Mesothelial cell of epicardium (in vitro differentiated cells): Measurements from ENCODE around the gene SPATC1L. TPM values are rescaled to one million over a fixed set of nuclear protein-coding genes. Genes with fewer than 3 reads are reported as not detected.

Source experiments
- DNase-seq, 2 experiments: peaks; one replicate each; pipeline ENCODE4 v3.0.0; 2021; ENCODE audit warnings: low spot score in 2 of 2; ENCODE audit not compliant: unreplicated experiment in 2 of 2
- H3K27ac Mint-ChIP-seq: 2 replicates; pipeline ENCODE4 v1.8.0; 2021; ENCODE audit warnings: mixed read lengths
- H3K27me3 Mint-ChIP-seq: 2 replicates; pipeline ENCODE4 v1.8.0; 2021; ENCODE audit warnings: low read depth, mixed read lengths
- H3K36me3 Mint-ChIP-seq: 2 replicates; pipeline ENCODE4 v1.8.0; 2021; ENCODE audit warnings: mixed read lengths
- H3K4me1 Mint-ChIP-seq: 2 replicates; pipeline ENCODE4 v1.8.0; 2021; ENCODE audit warnings: mixed read lengths
- H3K4me3 Mint-ChIP-seq: 2 replicates; pipeline ENCODE4 v1.8.0; 2021; ENCODE audit warnings: mild to moderate bottlenecking, moderate library complexity, mixed read lengths
- H3K9me3 Mint-ChIP-seq: 2 replicates; pipeline ENCODE4 v1.8.0; 2021; ENCODE audit warnings: mixed read lengths
- total RNA-seq: library from RNA; stranded (reverse); gene quantifications from 3 replicates; pipeline ENCODE4 v1.2.1, GENCODE V29; 2021
- TF ChIP-seq, protein P1 (sequence below): fragments of 200-600 bp; sonication (generic); IDR thresholded peaks from one replicate; pipeline ENCODE4 v1.5.0; 2021; ENCODE audit warnings: antibody characterized with exemption; ENCODE audit not compliant: unreplicated experiment

SPATC1L gene
- total RNA-seq, 1 donor from 2014 or later: 28.1 TPM

DNA sequence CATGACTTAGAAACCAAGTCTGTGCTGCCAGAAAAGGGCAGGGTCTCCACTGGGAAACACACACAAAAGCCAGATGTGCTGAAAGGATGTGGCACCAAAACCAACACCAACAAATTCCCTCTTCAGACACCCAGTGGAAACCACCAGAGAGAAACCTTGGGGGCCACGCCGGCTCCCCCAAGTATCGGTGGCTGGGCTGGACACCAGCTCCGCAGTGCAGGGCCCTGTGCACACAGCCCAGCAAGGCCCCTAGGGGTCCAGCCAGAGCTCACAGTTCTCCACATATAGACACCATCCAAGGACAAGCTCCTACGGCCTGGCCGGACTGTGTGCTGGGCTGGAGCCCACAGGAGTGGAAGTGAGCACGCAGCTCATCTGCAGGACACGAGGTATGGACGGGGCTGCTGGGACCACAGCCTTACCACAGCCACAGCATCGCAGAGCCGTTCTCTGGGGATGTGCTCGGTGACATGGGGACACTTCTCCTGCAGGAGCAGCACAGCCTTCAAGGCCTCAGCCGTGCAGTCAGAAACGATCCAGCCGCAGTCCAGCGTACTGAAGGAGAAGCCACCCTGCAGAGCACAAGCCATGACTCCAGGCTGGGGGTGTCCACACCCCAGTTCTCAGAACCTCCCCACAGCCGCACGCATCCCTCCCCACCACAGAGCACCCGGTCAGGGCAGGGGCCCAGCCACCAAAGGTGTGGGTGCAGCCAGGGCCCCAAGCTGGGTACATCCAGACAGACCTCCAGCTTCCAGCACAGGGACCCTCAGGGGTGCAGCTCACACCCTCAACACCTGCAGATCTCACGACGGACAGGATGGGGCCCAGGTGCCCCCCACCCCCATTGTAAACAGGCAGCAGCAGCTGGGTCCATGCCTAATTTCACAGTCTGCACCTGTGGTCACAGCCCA is 23.0 kb upstream of the SPATC1L start:
- DNase-seq: no peak
- Mint-ChIP-seq H3K9me3 (no peaks in the 10 kb centered on the region), H3K4me1 (no peaks in the 10 kb centered on the region), H3K36me3 (peaks cover 30% of the 10 kb centered on the region), H3K27ac (no peak overlapping the region), H3K4me3 (no peak overlapping the region), H3K27me3 (no peaks in the 10 kb centered on the region)
- TF ChIP-seq, protein P1, sequence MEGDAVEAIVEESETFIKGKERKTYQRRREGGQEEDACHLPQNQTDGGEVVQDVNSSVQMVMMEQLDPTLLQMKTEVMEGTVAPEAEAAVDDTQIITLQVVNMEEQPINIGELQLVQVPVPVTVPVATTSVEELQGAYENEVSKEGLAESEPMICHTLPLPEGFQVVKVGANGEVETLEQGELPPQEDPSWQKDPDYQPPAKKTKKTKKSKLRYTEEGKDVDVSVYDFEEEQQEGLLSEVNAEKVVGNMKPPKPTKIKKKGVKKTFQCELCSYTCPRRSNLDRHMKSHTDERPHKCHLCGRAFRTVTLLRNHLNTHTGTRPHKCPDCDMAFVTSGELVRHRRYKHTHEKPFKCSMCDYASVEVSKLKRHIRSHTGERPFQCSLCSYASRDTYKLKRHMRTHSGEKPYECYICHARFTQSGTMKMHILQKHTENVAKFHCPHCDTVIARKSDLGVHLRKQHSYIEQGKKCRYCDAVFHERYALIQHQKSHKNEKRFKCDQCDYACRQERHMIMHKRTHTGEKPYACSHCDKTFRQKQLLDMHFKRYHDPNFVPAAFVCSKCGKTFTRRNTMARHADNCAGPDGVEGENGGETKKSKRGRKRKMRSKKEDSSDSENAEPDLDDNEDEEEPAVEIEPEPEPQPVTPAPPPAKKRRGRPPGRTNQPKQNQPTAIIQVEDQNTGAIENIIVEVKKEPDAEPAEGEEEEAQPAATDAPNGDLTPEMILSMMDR: no peak

DNA sequence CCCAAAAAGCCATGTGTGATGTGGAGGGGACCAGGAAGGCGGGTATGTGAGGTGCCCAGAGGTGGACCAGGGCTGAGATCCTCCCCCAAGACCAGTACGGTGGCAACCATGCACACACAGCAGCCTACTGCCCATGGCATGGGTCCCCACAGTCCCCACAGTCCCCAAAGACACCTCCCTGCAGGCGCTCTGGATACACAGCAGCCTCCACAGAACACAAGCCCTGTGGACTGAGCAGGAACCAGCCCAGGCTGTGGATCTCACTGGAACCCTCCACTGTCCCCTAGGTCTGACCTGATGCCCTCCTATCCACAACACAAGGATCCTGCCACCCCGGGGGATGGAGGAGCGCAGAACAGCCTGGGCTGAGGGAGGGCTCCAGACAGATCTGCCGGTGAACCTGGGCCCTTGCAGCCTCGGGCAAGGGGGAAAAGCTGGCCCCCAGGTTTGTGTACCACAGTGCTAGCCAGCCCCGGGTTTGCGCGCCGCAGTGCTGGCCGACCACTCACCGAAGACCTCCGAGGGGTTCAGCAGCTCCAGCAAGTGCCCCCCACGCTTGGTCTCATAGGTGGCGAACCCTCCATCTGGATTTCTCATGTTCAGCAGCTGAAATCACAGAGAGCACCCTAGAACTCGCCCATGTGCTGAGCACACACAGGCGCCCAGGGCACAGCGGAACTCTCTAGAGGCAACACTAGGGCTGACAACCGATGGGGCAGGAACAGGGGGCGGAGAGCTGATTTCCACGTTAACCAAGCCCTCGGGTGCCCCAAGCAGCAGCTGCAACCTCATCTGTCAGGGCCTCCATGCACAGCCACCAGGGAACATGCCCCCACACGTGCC is 22.1 kb upstream of the SPATC1L start:
- H3K4me3 Mint-ChIP-seq: no peak overlapping the region
- no peaks in the 10 kb centered on the region for H3K4me1 Mint-ChIP-seq
- no peak for DNase-seq
- no peak overlapping the region for H3K27ac Mint-ChIP-seq
- TF ChIP-seq, protein P1: no peak
- H3K27me3 Mint-ChIP-seq: no peaks in the 10 kb centered on the region
- no peaks in the 10 kb centered on the region for H3K9me3 Mint-ChIP-seq
- H3K36me3 Mint-ChIP-seq: peaks cover 30% of the 10 kb centered on the region

DNA sequence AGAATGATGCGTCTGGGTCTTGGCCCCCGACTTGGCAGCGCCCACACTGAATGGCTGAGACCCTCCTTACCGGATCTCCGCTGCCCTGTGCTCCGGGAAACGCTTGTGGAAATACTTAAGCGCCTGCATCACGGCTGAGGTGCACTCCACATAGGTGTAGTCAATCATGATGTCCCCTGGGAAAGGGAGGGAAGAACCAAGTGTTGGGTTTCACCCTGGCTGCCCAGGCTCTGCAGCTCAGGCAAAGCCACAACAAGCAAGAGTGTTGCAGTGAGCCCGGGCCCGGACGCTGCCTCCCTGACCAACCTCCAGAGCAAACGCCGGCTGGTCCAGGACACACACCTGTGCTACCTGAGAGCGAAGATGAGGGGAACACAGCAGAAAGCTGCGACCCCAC is 21.5 kb upstream of the SPATC1L start:
- no peak for DNase-seq
- Mint-ChIP-seq H3K36me3 (peaks cover 31% of the 10 kb centered on the region), H3K4me3 (no peak overlapping the region), H3K27ac (no peak overlapping the region), H3K4me1 (no peaks in the 10 kb centered on the region), H3K27me3 (no peaks in the 10 kb centered on the region), H3K9me3 (no peaks in the 10 kb centered on the region)
- TF ChIP-seq, protein P1: no peak

DNA sequence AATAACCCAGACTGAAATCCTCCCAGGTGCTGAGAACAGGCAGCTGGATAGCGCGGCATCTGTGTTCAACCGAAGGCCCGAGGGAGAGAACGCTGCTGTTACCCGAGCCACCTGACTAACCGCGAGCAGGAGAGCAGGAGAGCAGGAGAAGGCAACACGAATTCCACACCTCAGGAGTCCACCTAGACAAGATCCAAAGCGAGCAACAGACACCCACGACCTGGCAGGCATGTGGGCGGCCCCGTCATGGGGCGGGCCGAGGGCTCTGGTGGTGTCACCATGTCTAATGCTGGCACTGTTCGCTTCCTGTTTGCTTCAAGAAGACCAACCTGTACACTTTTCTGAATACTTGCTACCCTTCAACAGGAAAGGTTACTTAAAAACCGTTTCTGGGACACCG is 20.9 kb upstream of the SPATC1L start:
- Mint-ChIP-seq H3K27ac (no peak overlapping the region), H3K9me3 (no peaks in the 10 kb centered on the region), H3K4me3 (no peak overlapping the region), H3K27me3 (no peaks in the 10 kb centered on the region), H3K4me1 (no peaks in the 10 kb centered on the region), H3K36me3 (peaks cover 36% of the 10 kb centered on the region)
- no peak for DNase-seq
- TF ChIP-seq, protein P1: no peak

DNA sequence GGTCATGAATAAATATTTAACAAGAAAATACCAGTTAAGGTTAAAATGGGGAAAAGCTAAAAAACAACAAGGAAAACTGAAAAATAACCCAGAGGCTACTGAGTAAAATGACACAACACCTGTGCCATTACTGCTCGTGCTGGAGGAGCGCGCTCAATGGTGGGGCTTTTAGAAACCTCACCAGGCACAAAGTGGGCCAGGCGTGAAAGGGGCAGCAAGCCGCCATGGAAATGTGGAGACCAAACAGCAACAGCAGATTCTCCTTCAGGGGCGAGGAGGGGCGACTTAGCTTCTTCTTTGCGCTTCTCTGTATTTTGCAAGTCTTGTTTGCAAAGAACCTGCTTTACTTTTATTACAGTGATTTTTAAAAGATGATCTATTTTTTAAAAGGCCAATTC is 18.9 kb upstream of the SPATC1L start:
- Mint-ChIP-seq H3K9me3 (peaks cover 6% of the 10 kb centered on the region), H3K27ac (no peak overlapping the region), H3K36me3 (peaks cover 48% of the 10 kb centered on the region)

More for the DNA sequence above, 18.9 kb upstream of the SPATC1L start:
- no peaks in the 10 kb centered on the region for H3K4me1 Mint-ChIP-seq
- TF ChIP-seq, protein P1: no peak
- H3K27me3 Mint-ChIP-seq: no peaks in the 10 kb centered on the region
- no peak overlapping the region for H3K4me3 Mint-ChIP-seq
- no peak for DNase-seq
